Right lobe of liver (tissue), 4 donors: ENCODE data around the gene DRGX.

Source experiments
- POLR2A ChIP-seq: fragments of 450-650 bp; IDR thresholded peaks from one replicate; pipeline ENCODE4 v1.6.1; 2017; ENCODE audit warnings: antibody characterized with exemption, mild to moderate bottlenecking
- TF ChIP-seq, protein P1 (sequence below), 4 donors: fragments of 200-600 bp in 3 of 4; fragments of 450-650 bp in 1 of 4; IDR thresholded peaks; one replicate each; pipeline versions ENCODE4 v1.5.1 to v1.8.0; 2016 to 2022; ENCODE audit warnings: antibody characterized with exemption in 4 of 4, mild to moderate bottlenecking in 2 of 4
- donor health status: DM: no; HTN: no; CAD: no.
- donor health status: DM: no; HTN: no; CAD: no.
- donor health status: DM: no; HTN: yes; CAD: no.

DNA sequence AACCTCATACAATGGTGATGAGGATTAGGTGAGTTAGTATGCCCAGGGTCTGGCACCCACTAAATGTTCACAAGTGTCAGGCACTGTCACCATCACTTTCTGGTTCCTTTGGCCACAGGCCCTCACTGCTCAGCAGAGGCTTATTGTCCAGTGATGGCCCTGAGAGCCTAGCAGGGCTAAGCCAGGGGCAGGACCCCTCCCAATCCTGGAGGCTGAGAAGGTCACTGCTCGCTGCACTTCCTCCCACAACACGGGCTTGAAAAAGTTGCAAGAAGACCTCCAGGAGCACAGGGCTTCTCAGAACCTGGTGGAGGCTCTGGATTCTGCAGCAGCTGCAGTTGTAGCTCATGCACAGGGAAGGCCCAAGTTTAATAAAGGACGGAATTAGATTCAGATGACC is 48.1 kb downstream of the DRGX start:
- TF ChIP-seq, protein P1, sequence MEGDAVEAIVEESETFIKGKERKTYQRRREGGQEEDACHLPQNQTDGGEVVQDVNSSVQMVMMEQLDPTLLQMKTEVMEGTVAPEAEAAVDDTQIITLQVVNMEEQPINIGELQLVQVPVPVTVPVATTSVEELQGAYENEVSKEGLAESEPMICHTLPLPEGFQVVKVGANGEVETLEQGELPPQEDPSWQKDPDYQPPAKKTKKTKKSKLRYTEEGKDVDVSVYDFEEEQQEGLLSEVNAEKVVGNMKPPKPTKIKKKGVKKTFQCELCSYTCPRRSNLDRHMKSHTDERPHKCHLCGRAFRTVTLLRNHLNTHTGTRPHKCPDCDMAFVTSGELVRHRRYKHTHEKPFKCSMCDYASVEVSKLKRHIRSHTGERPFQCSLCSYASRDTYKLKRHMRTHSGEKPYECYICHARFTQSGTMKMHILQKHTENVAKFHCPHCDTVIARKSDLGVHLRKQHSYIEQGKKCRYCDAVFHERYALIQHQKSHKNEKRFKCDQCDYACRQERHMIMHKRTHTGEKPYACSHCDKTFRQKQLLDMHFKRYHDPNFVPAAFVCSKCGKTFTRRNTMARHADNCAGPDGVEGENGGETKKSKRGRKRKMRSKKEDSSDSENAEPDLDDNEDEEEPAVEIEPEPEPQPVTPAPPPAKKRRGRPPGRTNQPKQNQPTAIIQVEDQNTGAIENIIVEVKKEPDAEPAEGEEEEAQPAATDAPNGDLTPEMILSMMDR (IDR thresholded peaks at IDR 0.05) = no peak
- TF ChIP-seq POLR2A = no peak
